HG03575 (cell line): ENCODE results near the gene REEP1.
"Not testable (repeated sequence)": the region's sequence is repeated elsewhere in the genome, so short reads cannot be mapped to it uniquely, and the experiment has no call there.

Experiments
- ATAC-seq: cut with Tn5 transposase; IDR thresholded peaks from one replicate; pipeline ENCODE4 v1.9.1; 2021; ENCODE audit not compliant: unreplicated experiment, insufficient number of reproducible peaks, low FRiP score; ENCODE audit errors: extremely low read depth

REEP1 gene

GRCh38 chr2:86350751-86351150, 13.3 kb upstream of the REEP1 start:
- ATAC-seq = no peak

- no peak for ATAC-seq
Observed at GRCh38 chr2:86347401-86347800, 10.0 kb upstream of the REEP1 start.

- not testable (repeated sequence) for ATAC-seq
Observed at GRCh38 chr2:86345783-86346370, 8.5 kb upstream of the REEP1 start.

GRCh38 chr2:86344404-86344803, 7.0 kb upstream of the REEP1 start:
- no peak for ATAC-seq

GRCh38 chr2:86342488-86342887, 5.1 kb upstream of the REEP1 start:
- no peak for ATAC-seq

- ATAC-seq = no peak
Observed at GRCh38 chr2:86341470-86341869, 4.0 kb upstream of the REEP1 start.

GRCh38 chr2:86338778-86339295, 1.4 kb upstream of the REEP1 start:
- no peak for ATAC-seq

- ATAC-seq = no peak
Observed at GRCh38 chr2:86336675-86337243, 667 bp downstream of the REEP1 start.

GRCh38 chr2:86335865-86336674, 1.4 kb downstream of the REEP1 start:
- no peak for ATAC-seq

GRCh38 chr2:86333378-86333777, 4.0 kb downstream of the REEP1 start:
- no peak for ATAC-seq

GRCh38 chr2:86332654-86333053, 4.8 kb downstream of the REEP1 start:
- ATAC-seq = no peak

GRCh38 chr2:86331384-86331783, 6.0 kb downstream of the REEP1 start:
- no peak for ATAC-seq

- no peak for ATAC-seq
Observed at GRCh38 chr2:86330001-86330400, 7.4 kb downstream of the REEP1 start.

- ATAC-seq = no peak
Observed at GRCh38 chr2:86323273-86324021, 14.0 kb downstream of the REEP1 start.

GRCh38 chr2:86319700-86320580, 17.5 kb downstream of the REEP1 start:
- no peak for ATAC-seq

- ATAC-seq = no peak
Observed at GRCh38 chr2:86315084-86315483, 22.3 kb downstream of the REEP1 start.

GRCh38 chr2:86314125-86314524, 23.3 kb downstream of the REEP1 start:
- ATAC-seq = no peak

- no peak for ATAC-seq
Observed at GRCh38 chr2:86313341-86313740, 24.1 kb downstream of the REEP1 start.

- no peak for ATAC-seq
Observed at GRCh38 chr2:86311879-86312278, 25.5 kb downstream of the REEP1 start.
